WTC11 (cell line): ENCODE measurements around the gene GPR135. TPM values are rescaled to one million over a fixed set of nuclear protein-coding genes. Genes with fewer than 3 reads are reported as not detected.

Source experiments
- ATAC-seq: fragments of 200-7000 bp; cut with Tn5 transposase; 2 replicates; pipeline ENCODE4 v1.10.0; 2021; ENCODE audit warnings: mild to moderate bottlenecking, moderate library complexity
- CTCF ChIA-PET: fragments of 300-600 bp; sonication (Branson Sonifier 250); formaldehyde crosslinking; loops from one replicate; lab custom pipeline; 2021; ENCODE audit warnings: antibody characterized with exemption; lab: Charles Lee
- POLR2A ChIA-PET: fragments of 350-600 bp; sonication (Branson Sonifier 250); formaldehyde crosslinking; loops from one replicate; lab custom pipeline; 2021; ENCODE audit warnings: antibody characterized with exemption; lab: Charles Lee
- DNase-seq: peaks from one replicate; pipeline ENCODE4 v3.0.0; 2021; ENCODE audit warnings: low spot score
- H3K27ac Mint-ChIP-seq: 2 replicates; pipeline ENCODE4 v1.8.0; 2021; ENCODE audit warnings: mixed read lengths
- H3K27me3 Mint-ChIP-seq: 2 replicates; pipeline ENCODE4 v1.8.0; 2021; ENCODE audit warnings: low read depth, mild to moderate bottlenecking, moderate library complexity, mixed read lengths
- H3K36me3 Mint-ChIP-seq: 2 replicates; pipeline ENCODE4 v1.8.0; 2021; ENCODE audit warnings: mixed read lengths
- H3K4me1 Mint-ChIP-seq: 2 replicates; pipeline ENCODE4 v1.8.0; 2022; ENCODE audit warnings: mixed read lengths
- H3K4me3 Mint-ChIP-seq: 2 replicates; pipeline ENCODE4 v1.8.0; 2021; ENCODE audit warnings: mild to moderate bottlenecking, moderate library complexity, mixed read lengths
- H3K9me3 Mint-ChIP-seq: 2 replicates; pipeline ENCODE4 v1.8.0; 2021; ENCODE audit warnings: mixed read lengths
- CREB1 ChIP-seq: sonication (generic); formaldehyde crosslinking; IDR thresholded peaks from 2 replicates; pipeline ENCODE4 v1.8.0; 2023; ENCODE audit warnings: mild to moderate bottlenecking, missing genetic modification reagents
- FOXP1 ChIP-seq: sonication (generic); formaldehyde crosslinking; IDR thresholded peaks from 2 replicates; pipeline ENCODE4 v1.8.0; 2022; ENCODE audit warnings: missing genetic modification reagents, mild to moderate bottlenecking, moderate library complexity, borderline replicate concordance
- MXD4 ChIP-seq: fragments of 250-450 bp; sonication (Bioruptor Pico); IDR thresholded peaks from 2 replicates; pipeline ENCODE4 v1.8.0; 2021; ENCODE audit warnings: mild to moderate bottlenecking, moderate library complexity, borderline replicate concordance
- NFYB ChIP-seq: sonication (generic); formaldehyde crosslinking; conservative IDR thresholded peaks from 2 replicates; pipeline ENCODE4 v1.8.0; 2022; ENCODE audit warnings: low read depth, missing genetic modification reagents
- NR2C2 ChIP-seq: sonication (generic); formaldehyde crosslinking; IDR thresholded peaks from 2 replicates; pipeline ENCODE4 v1.8.0; 2022; ENCODE audit warnings: mild to moderate bottlenecking, missing genetic modification reagents
- PRRX2 ChIP-seq: fragments of 250-450 bp; sonication (Bioruptor Pico); IDR thresholded peaks from 2 replicates; pipeline ENCODE4 v1.8.0; 2021; ENCODE audit warnings: mild to moderate bottlenecking
- RORB ChIP-seq: fragments of 250-450 bp; sonication (Bioruptor Pico); IDR thresholded peaks from 2 replicates; pipeline ENCODE4 v1.9.0; 2021; ENCODE audit warnings: mild to moderate bottlenecking
- SMAD4 ChIP-seq: sonication (generic); formaldehyde crosslinking; IDR thresholded peaks from 2 replicates; pipeline ENCODE4 v1.8.0; 2022; ENCODE audit warnings: mild to moderate bottlenecking, missing genetic modification reagents
- TCF7 ChIP-seq: sonication (generic); formaldehyde crosslinking; IDR thresholded peaks from 2 replicates; pipeline ENCODE4 v1.8.0; 2022; ENCODE audit warnings: mild to moderate bottlenecking, low read depth, missing genetic modification reagents, moderate library complexity
- ZNF138 ChIP-seq: sonication (generic); formaldehyde crosslinking; conservative IDR thresholded peaks from 2 replicates; pipeline ENCODE4 v1.8.1; 2022; ENCODE audit warnings: mild to moderate bottlenecking, moderate library complexity, missing genetic modification reagents
- ZNF416 ChIP-seq: fragments of 250-450 bp; sonication (Bioruptor Pico); IDR thresholded peaks from 2 replicates; pipeline ENCODE4 v1.9.0; 2021; ENCODE audit warnings: mild to moderate bottlenecking, inconsistent platforms
- total RNA-seq: library from RNA; stranded (reverse); gene quantifications from 3 replicates; pipeline ENCODE4 v1.2.3, GENCODE V29; 2021
- TF ChIP-seq, protein P1 (sequence below): fragments of 200-600 bp; IDR thresholded peaks from 2 replicates; pipeline ENCODE4 v1.8.0; 2022; ENCODE audit warnings: antibody characterized with exemption
- TF ChIP-seq, protein P2 (sequence below): sonication (generic); formaldehyde crosslinking; IDR thresholded peaks from 2 replicates; pipeline ENCODE4 v1.8.1; 2022; ENCODE audit warnings: mild to moderate bottlenecking, missing genetic modification reagents, moderate library complexity, borderline replicate concordance
- TF ChIP-seq, protein P3 (sequence below): fragments of 250-450 bp; sonication (Bioruptor Pico); IDR thresholded peaks from 2 replicates; pipeline ENCODE4 v1.9.0; 2021; ENCODE audit warnings: mild to moderate bottlenecking
- TF ChIP-seq, protein P4 (sequence below): sonication (generic); formaldehyde crosslinking; IDR thresholded peaks from 2 replicates; pipeline ENCODE4 v1.8.1; 2022; ENCODE audit warnings: low read depth, mild to moderate bottlenecking, moderate library complexity, missing genetic modification reagents, borderline replicate concordance
- TF ChIP-seq, protein P5 (sequence below): sonication (generic); formaldehyde crosslinking; conservative IDR thresholded peaks from 2 replicates; pipeline ENCODE4 v1.8.1; 2023; ENCODE audit warnings: mild to moderate bottlenecking, low read depth, missing genetic modification reagents, moderate library complexity
- TF ChIP-seq, protein P6 (sequence below): sonication (generic); formaldehyde crosslinking; IDR thresholded peaks from 2 replicates; pipeline ENCODE4 v1.8.1; 2023; ENCODE audit warnings: mild to moderate bottlenecking, moderate library complexity, missing genetic modification reagents
- TF ChIP-seq, protein P7 (sequence below): sonication (generic); formaldehyde crosslinking; IDR thresholded peaks from 2 replicates; pipeline ENCODE4 v1.8.1; 2023; ENCODE audit warnings: mild to moderate bottlenecking, missing genetic modification reagents, moderate library complexity
- TF ChIP-seq, protein P8 (sequence below): fragments of 250-450 bp; sonication (Bioruptor Pico); IDR thresholded peaks from 2 replicates; pipeline ENCODE4 v1.9.0; 2021; ENCODE audit warnings: moderate library complexity, mild to moderate bottlenecking, inconsistent platforms, borderline replicate concordance
- TF ChIP-seq, protein P9 (sequence below): sonication (generic); formaldehyde crosslinking; conservative IDR thresholded peaks from 2 replicates; pipeline ENCODE4 v1.8.1; 2022; ENCODE audit warnings: mild to moderate bottlenecking, missing genetic modification reagents
- TF ChIP-seq, protein P10 (sequence below): sonication (generic); formaldehyde crosslinking; IDR thresholded peaks from 2 replicates; pipeline ENCODE4 v1.8.1; 2023; ENCODE audit warnings: mild to moderate bottlenecking, missing genetic modification reagents

Gene GPR135
- total RNA-seq, 1 experiment from 2014 or later = 1.7 TPM

DNA sequence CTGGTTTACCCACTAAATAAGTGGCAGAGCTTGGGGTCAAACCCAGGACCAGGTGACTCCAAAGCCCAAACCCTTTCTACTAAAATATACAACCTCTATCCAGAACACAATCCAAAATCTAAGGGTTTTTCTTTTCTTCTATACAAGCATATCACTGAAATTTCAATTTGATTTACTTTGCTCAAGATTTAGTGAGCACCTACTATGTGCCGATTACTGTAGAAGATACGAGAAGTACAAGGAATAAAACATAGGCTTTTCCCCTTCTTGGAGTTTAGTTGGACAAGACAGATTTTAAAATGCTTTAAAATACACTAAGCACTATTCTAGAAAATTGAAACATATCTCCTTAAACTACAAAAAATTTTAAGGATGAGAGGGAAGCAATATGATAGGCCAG lies 16.2 kb upstream of the GPR135 start:
- no peaks in the 10 kb centered on the region for H3K9me3 Mint-ChIP-seq
- H3K4me1 Mint-ChIP-seq = peaks cover 19% of the 10 kb centered on the region

DNA sequence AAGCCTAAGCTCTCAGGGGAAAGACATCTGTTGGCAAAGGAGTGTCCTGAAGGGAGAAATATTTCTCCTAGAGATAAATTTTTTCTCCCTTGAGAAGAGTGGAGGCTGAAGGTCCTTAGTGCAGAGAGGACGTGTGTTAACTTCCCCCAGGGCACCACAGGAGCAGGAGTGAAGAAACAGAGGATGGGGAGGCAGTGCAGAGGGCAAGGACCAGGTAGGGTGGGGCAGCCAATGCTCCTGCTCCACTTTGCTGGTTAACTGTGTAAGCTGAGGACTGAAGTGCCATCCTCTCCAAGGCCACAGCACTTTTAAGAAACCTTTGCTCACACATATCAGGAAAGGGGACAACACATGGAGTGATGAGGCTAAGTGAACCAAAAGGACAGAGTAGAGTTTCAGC lies 15.0 kb upstream of the GPR135 start:
- POLR2A ChIA-PET = no interaction called here
- TF ChIP-seq SMAD4 (CRISPR knock-in tag) (no peak), FOXP1 (CRISPR knock-in tag) (no peak), ZNF416 (no peak)
- TF ChIP-seq, protein P1, sequence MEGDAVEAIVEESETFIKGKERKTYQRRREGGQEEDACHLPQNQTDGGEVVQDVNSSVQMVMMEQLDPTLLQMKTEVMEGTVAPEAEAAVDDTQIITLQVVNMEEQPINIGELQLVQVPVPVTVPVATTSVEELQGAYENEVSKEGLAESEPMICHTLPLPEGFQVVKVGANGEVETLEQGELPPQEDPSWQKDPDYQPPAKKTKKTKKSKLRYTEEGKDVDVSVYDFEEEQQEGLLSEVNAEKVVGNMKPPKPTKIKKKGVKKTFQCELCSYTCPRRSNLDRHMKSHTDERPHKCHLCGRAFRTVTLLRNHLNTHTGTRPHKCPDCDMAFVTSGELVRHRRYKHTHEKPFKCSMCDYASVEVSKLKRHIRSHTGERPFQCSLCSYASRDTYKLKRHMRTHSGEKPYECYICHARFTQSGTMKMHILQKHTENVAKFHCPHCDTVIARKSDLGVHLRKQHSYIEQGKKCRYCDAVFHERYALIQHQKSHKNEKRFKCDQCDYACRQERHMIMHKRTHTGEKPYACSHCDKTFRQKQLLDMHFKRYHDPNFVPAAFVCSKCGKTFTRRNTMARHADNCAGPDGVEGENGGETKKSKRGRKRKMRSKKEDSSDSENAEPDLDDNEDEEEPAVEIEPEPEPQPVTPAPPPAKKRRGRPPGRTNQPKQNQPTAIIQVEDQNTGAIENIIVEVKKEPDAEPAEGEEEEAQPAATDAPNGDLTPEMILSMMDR = no peak
- TF ChIP-seq, protein P2, sequence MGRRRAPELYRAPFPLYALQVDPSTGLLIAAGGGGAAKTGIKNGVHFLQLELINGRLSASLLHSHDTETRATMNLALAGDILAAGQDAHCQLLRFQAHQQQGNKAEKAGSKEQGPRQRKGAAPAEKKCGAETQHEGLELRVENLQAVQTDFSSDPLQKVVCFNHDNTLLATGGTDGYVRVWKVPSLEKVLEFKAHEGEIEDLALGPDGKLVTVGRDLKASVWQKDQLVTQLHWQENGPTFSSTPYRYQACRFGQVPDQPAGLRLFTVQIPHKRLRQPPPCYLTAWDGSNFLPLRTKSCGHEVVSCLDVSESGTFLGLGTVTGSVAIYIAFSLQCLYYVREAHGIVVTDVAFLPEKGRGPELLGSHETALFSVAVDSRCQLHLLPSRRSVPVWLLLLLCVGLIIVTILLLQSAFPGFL (CRISPR knock-in tag) = no peak
- TF ChIP-seq, protein P3, sequence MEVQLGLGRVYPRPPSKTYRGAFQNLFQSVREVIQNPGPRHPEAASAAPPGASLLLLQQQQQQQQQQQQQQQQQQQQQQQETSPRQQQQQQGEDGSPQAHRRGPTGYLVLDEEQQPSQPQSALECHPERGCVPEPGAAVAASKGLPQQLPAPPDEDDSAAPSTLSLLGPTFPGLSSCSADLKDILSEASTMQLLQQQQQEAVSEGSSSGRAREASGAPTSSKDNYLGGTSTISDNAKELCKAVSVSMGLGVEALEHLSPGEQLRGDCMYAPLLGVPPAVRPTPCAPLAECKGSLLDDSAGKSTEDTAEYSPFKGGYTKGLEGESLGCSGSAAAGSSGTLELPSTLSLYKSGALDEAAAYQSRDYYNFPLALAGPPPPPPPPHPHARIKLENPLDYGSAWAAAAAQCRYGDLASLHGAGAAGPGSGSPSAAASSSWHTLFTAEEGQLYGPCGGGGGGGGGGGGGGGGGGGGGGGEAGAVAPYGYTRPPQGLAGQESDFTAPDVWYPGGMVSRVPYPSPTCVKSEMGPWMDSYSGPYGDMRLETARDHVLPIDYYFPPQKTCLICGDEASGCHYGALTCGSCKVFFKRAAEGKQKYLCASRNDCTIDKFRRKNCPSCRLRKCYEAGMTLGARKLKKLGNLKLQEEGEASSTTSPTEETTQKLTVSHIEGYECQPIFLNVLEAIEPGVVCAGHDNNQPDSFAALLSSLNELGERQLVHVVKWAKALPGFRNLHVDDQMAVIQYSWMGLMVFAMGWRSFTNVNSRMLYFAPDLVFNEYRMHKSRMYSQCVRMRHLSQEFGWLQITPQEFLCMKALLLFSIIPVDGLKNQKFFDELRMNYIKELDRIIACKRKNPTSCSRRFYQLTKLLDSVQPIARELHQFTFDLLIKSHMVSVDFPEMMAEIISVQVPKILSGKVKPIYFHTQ (CRISPR knock-in tag) = no peak

More for the DNA sequence above, 16.2 kb upstream of the GPR135 start:
- TF ChIP-seq, protein P4, sequence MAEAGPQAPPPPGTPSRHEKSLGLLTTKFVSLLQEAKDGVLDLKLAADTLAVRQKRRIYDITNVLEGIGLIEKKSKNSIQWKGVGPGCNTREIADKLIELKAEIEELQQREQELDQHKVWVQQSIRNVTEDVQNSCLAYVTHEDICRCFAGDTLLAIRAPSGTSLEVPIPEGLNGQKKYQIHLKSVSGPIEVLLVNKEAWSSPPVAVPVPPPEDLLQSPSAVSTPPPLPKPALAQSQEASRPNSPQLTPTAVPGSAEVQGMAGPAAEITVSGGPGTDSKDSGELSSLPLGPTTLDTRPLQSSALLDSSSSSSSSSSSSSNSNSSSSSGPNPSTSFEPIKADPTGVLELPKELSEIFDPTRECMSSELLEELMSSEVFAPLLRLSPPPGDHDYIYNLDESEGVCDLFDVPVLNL = no peak
- TF ChIP-seq NFYB (CRISPR knock-in tag) = no peak
- TF ChIP-seq, protein P5, sequence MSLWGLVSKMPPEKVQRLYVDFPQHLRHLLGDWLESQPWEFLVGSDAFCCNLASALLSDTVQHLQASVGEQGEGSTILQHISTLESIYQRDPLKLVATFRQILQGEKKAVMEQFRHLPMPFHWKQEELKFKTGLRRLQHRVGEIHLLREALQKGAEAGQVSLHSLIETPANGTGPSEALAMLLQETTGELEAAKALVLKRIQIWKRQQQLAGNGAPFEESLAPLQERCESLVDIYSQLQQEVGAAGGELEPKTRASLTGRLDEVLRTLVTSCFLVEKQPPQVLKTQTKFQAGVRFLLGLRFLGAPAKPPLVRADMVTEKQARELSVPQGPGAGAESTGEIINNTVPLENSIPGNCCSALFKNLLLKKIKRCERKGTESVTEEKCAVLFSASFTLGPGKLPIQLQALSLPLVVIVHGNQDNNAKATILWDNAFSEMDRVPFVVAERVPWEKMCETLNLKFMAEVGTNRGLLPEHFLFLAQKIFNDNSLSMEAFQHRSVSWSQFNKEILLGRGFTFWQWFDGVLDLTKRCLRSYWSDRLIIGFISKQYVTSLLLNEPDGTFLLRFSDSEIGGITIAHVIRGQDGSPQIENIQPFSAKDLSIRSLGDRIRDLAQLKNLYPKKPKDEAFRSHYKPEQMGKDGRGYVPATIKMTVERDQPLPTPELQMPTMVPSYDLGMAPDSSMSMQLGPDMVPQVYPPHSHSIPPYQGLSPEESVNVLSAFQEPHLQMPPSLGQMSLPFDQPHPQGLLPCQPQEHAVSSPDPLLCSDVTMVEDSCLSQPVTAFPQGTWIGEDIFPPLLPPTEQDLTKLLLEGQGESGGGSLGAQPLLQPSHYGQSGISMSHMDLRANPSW = no peak
- TF ChIP-seq NR2C2 (CRISPR knock-in tag) = no peak
- TF ChIP-seq, protein P6, sequence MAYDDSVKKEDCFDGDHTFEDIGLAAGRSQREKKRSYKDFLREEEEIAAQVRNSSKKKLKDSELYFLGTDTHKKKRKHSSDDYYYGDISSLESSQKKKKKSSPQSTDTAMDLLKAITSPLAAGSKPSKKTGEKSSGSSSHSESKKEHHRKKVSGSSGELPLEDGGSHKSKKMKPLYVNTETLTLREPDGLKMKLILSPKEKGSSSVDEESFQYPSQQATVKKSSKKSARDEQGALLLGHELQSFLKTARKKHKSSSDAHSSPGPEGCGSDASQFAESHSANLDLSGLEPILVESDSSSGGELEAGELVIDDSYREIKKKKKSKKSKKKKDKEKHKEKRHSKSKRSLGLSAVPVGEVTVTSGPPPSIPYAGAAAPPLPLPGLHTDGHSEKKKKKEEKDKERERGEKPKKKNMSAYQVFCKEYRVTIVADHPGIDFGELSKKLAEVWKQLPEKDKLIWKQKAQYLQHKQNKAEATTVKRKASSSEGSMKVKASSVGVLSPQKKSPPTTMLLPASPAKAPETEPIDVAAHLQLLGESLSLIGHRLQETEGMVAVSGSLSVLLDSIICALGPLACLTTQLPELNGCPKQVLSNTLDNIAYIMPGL = no peak
- TF ChIP-seq ZNF138 = no peak
- no peak for TF ChIP-seq MXD4 (CRISPR knock-in tag)
- TF ChIP-seq, protein P7, sequence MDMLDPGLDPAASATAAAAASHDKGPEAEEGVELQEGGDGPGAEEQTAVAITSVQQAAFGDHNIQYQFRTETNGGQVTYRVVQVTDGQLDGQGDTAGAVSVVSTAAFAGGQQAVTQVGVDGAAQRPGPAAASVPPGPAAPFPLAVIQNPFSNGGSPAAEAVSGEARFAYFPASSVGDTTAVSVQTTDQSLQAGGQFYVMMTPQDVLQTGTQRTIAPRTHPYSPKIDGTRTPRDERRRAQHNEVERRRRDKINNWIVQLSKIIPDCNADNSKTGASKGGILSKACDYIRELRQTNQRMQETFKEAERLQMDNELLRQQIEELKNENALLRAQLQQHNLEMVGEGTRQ (CRISPR knock-in tag) = no peak
- TF ChIP-seq, protein P8, sequence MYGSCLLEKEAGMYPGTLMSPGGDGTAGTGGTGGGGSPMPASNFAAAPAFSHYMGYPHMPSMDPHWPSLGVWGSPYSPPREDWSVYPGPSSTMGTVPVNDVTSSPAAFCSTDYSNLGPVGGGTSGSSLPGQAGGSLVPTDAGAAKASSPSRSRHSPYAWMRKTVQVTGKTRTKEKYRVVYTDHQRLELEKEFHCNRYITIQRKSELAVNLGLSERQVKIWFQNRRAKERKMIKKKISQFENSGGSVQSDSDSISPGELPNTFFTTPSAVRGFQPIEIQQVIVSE = no peak
- TF ChIP-seq TCF7 (CRISPR knock-in tag) = no peak
- TF ChIP-seq RORB = no peak
- TF ChIP-seq CREB1 (CRISPR knock-in tag) = no peak
- no peak for TF ChIP-seq PRRX2 (CRISPR knock-in tag)
- TF ChIP-seq, protein P9, sequence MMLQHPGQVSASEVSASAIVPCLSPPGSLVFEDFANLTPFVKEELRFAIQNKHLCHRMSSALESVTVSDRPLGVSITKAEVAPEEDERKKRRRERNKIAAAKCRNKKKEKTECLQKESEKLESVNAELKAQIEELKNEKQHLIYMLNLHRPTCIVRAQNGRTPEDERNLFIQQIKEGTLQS (CRISPR knock-in tag) = no peak
- TF ChIP-seq, protein P10, sequence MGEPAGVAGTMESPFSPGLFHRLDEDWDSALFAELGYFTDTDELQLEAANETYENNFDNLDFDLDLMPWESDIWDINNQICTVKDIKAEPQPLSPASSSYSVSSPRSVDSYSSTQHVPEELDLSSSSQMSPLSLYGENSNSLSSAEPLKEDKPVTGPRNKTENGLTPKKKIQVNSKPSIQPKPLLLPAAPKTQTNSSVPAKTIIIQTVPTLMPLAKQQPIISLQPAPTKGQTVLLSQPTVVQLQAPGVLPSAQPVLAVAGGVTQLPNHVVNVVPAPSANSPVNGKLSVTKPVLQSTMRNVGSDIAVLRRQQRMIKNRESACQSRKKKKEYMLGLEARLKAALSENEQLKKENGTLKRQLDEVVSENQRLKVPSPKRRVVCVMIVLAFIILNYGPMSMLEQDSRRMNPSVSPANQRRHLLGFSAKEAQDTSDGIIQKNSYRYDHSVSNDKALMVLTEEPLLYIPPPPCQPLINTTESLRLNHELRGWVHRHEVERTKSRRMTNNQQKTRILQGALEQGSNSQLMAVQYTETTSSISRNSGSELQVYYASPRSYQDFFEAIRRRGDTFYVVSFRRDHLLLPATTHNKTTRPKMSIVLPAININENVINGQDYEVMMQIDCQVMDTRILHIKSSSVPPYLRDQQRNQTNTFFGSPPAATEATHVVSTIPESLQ = no peak
- DNase-seq (no peak), ATAC-seq (no peak)
- ChIA-PET CTCF (no interaction called here), POLR2A (no interaction called here)
- H3K27me3 Mint-ChIP-seq = no peaks in the 10 kb centered on the region
- no peak overlapping the region for H3K4me3 Mint-ChIP-seq
- H3K27ac Mint-ChIP-seq = no peak overlapping the region
- peaks cover 10% of the 10 kb centered on the region for H3K36me3 Mint-ChIP-seq

More for the DNA sequence above, 15.0 kb upstream of the GPR135 start:
- DNase-seq (no peak), ATAC-seq (no peak)
- no peak overlapping the region for H3K27ac Mint-ChIP-seq
- H3K4me3 Mint-ChIP-seq = no peak overlapping the region
- peaks cover 19% of the 10 kb centered on the region for H3K36me3 Mint-ChIP-seq
- CTCF ChIA-PET = no interaction called here
- H3K27me3 Mint-ChIP-seq = no peaks in the 10 kb centered on the region
- H3K9me3 Mint-ChIP-seq = no peaks in the 10 kb centered on the region
- H3K4me1 Mint-ChIP-seq = peaks cover 18% of the 10 kb centered on the region
